ENCODE results near the gene TUBGCP6. TPM values are rescaled to one million over a fixed set of nuclear protein-coding genes. Genes with fewer than 3 reads are reported as not detected.

The TUBGCP6 gene
- polyA plus RNA-seq, 1 donor, result 38.5 TPM

GRCh38 chr22:50271519-50271970 is 26.7 kb upstream of the TUBGCP6 start:
- WGBS (ENCODE audit: insufficient coverage, low lambda C conversion rate), result no CpG with 5 or more reads among the region's 45 CpGs
- Histone ChIP-seq H3K27me3 (ENCODE audit: control insufficient read depth, insufficient read depth, low read length) (peaks cover 44% of the 10 kb centered on the region), H3K36me3 (ENCODE audit: control insufficient read depth, insufficient read depth, low read length) (peaks cover 16% of the 10 kb centered on the region), H3K4me1 (ENCODE audit: control insufficient read depth, insufficient read depth, low read length) (peaks cover 22% of the 10 kb centered on the region), H3K4me3 (ENCODE audit: low read length) (peak overlapping the region; percentile 24), H3K27ac (ENCODE audit: low read length) (no peak overlapping the region), H3K9me3 (ENCODE audit: control insufficient read depth, low read depth, low read length) (peaks cover 13% of the 10 kb centered on the region)
- DNase-seq, result peak in 1 of 2 donors; percentile 46

GRCh38 chr22:50270666-50271394 is 26.0 kb upstream of the TUBGCP6 start:
- peak in 1 of 2 donors; percentile 62 for DNase-seq
- peaks cover 8% of the 10 kb centered on the region for H3K9me3 ChIP-seq (ENCODE audit: control insufficient read depth, low read depth, low read length)
- peaks cover 51% of the 10 kb centered on the region for H3K27me3 ChIP-seq (ENCODE audit: control insufficient read depth, insufficient read depth, low read length)
- no peak overlapping the region for H3K27ac ChIP-seq (ENCODE audit: low read length)
- peaks cover 22% of the 10 kb centered on the region for H3K4me1 ChIP-seq (ENCODE audit: control insufficient read depth, insufficient read depth, low read length)
- H3K4me3 ChIP-seq (ENCODE audit: low read length), result peak overlapping the region; percentile 39
- no CpG with 5 or more reads among the region's 53 CpGs for WGBS (ENCODE audit: insufficient coverage, low lambda C conversion rate)
- H3K36me3 ChIP-seq (ENCODE audit: control insufficient read depth, insufficient read depth, low read length), result peaks cover 12% of the 10 kb centered on the region

GRCh38 chr22:50269970-50270665 is 25.3 kb upstream of the TUBGCP6 start, which contains the start of gene MAPK11:
MAPK11 (minus strand) TSS chr22:50270380; CDS start chr22:50270292, 88 bp downstream.
- peaks cover 55% of the 10 kb centered on the region for H3K27me3 ChIP-seq (ENCODE audit: control insufficient read depth, insufficient read depth, low read length)
- H3K9me3 ChIP-seq (ENCODE audit: control insufficient read depth, low read depth, low read length), result peaks cover 8% of the 10 kb centered on the region
- H3K4me3 ChIP-seq (ENCODE audit: low read length), result peak within 1 kb of the TSS; percentile 39
- H3K36me3 ChIP-seq (ENCODE audit: control insufficient read depth, insufficient read depth, low read length), result peaks cover 5% of the 10 kb centered on the region
- WGBS (ENCODE audit: insufficient coverage, low lambda C conversion rate), result no CpG with 5 or more reads among the region's 92 CpGs
- peak in 1 of 2 donors; percentile 31 for DNase-seq
- no peak within 1 kb of the TSS for H3K27ac ChIP-seq (ENCODE audit: low read length)
- H3K4me1 ChIP-seq (ENCODE audit: control insufficient read depth, insufficient read depth, low read length), result peaks cover 22% of the 10 kb centered on the region

GRCh38 chr22:50269573-50269969 is 24.7 kb upstream of the TUBGCP6 start:
- Histone ChIP-seq H3K27ac (ENCODE audit: low read length) (no peak overlapping the region), H3K9me3 (ENCODE audit: control insufficient read depth, low read depth, low read length) (peaks cover 8% of the 10 kb centered on the region), H3K4me1 (ENCODE audit: control insufficient read depth, insufficient read depth, low read length) (peaks cover 22% of the 10 kb centered on the region), H3K36me3 (ENCODE audit: control insufficient read depth, insufficient read depth, low read length) (peaks cover 3% of the 10 kb centered on the region), H3K4me3 (ENCODE audit: low read length) (no peak overlapping the region), H3K27me3 (ENCODE audit: control insufficient read depth, insufficient read depth, low read length) (peaks cover 58% of the 10 kb centered on the region)
- WGBS (ENCODE audit: insufficient coverage, low lambda C conversion rate), result no CpG with 5 or more reads among the region's 18 CpGs
- no peak for DNase-seq

- Histone ChIP-seq H3K4me3 (ENCODE audit: low read length) (no peak overlapping the region), H3K27ac (ENCODE audit: low read length) (no peak overlapping the region), H3K9me3 (ENCODE audit: control insufficient read depth, low read depth, low read length) (peaks cover 8% of the 10 kb centered on the region), H3K36me3 (ENCODE audit: control insufficient read depth, insufficient read depth, low read length) (no peaks in the 10 kb centered on the region), H3K27me3 (ENCODE audit: control insufficient read depth, insufficient read depth, low read length) (peaks cover 61% of the 10 kb centered on the region), H3K4me1 (ENCODE audit: control insufficient read depth, insufficient read depth, low read length) (peaks cover 22% of the 10 kb centered on the region)
- no CpG with 5 or more reads among the region's 9 CpGs for WGBS (ENCODE audit: insufficient coverage, low lambda C conversion rate)
- no peak for DNase-seq
Observed at GRCh38 chr22:50268655-50269113, 23.9 kb upstream of the TUBGCP6 start.

GRCh38 chr22:50267591-50268390 is 23.0 kb upstream of the TUBGCP6 start:
- peak in 1 of 2 donors; percentile 58 for DNase-seq
- no peak overlapping the region for H3K27ac ChIP-seq (ENCODE audit: low read length)
- peaks cover 8% of the 10 kb centered on the region for H3K9me3 ChIP-seq (ENCODE audit: control insufficient read depth, low read depth, low read length)
- no peaks in the 10 kb centered on the region for H3K36me3 ChIP-seq (ENCODE audit: control insufficient read depth, insufficient read depth, low read length)
- peak overlapping the region; percentile 6 for H3K4me3 ChIP-seq (ENCODE audit: low read length)
- peaks cover 24% of the 10 kb centered on the region for H3K4me1 ChIP-seq (ENCODE audit: control insufficient read depth, insufficient read depth, low read length)
- H3K27me3 ChIP-seq (ENCODE audit: control insufficient read depth, insufficient read depth, low read length), result peaks cover 70% of the 10 kb centered on the region
- WGBS (ENCODE audit: insufficient coverage, low lambda C conversion rate), result no CpG with 5 or more reads among the region's 75 CpGs

GRCh38 chr22:50266994-50267393 is 22.2 kb upstream of the TUBGCP6 start:
- WGBS (ENCODE audit: insufficient coverage, low lambda C conversion rate), result no CpG with 5 or more reads among the region's 37 CpGs
- Histone ChIP-seq H3K36me3 (ENCODE audit: control insufficient read depth, insufficient read depth, low read length) (no peaks in the 10 kb centered on the region), H3K4me1 (ENCODE audit: control insufficient read depth, insufficient read depth, low read length) (peaks cover 23% of the 10 kb centered on the region), H3K9me3 (ENCODE audit: control insufficient read depth, low read depth, low read length) (peaks cover 8% of the 10 kb centered on the region), H3K4me3 (ENCODE audit: low read length) (no peak overlapping the region), H3K27me3 (ENCODE audit: control insufficient read depth, insufficient read depth, low read length) (peaks cover 76% of the 10 kb centered on the region), H3K27ac (ENCODE audit: low read length) (no peak overlapping the region)
- no peak for DNase-seq

GRCh38 chr22:50264946-50265669 is 20.3 kb upstream of the TUBGCP6 start:
- Histone ChIP-seq H3K4me3 (ENCODE audit: low read length) (no peak overlapping the region), H3K27ac (ENCODE audit: low read length) (no peak overlapping the region), H3K4me1 (ENCODE audit: control insufficient read depth, insufficient read depth, low read length) (peaks cover 9% of the 10 kb centered on the region), H3K9me3 (ENCODE audit: control insufficient read depth, low read depth, low read length) (peaks cover 8% of the 10 kb centered on the region), H3K36me3 (ENCODE audit: control insufficient read depth, insufficient read depth, low read length) (no peaks in the 10 kb centered on the region), H3K27me3 (ENCODE audit: control insufficient read depth, insufficient read depth, low read length) (peaks cover 74% of the 10 kb centered on the region)
- no CpG with 5 or more reads among the region's 15 CpGs for WGBS (ENCODE audit: insufficient coverage, low lambda C conversion rate)
- DNase-seq, result no peak

GRCh38 chr22:50264104-50264745 is 19.4 kb upstream of the TUBGCP6 start:
- Histone ChIP-seq H3K27me3 (ENCODE audit: control insufficient read depth, insufficient read depth, low read length) (peaks cover 69% of the 10 kb centered on the region), H3K9me3 (ENCODE audit: control insufficient read depth, low read depth, low read length) (peaks cover 8% of the 10 kb centered on the region), H3K36me3 (ENCODE audit: control insufficient read depth, insufficient read depth, low read length) (no peaks in the 10 kb centered on the region), H3K4me1 (ENCODE audit: control insufficient read depth, insufficient read depth, low read length) (peaks cover 4% of the 10 kb centered on the region), H3K4me3 (ENCODE audit: low read length) (no peak overlapping the region), H3K27ac (ENCODE audit: low read length) (no peak overlapping the region)
- no CpG with 5 or more reads among the region's 15 CpGs for WGBS (ENCODE audit: insufficient coverage, low lambda C conversion rate)
- no peak for DNase-seq
